Aorta (tissue), 5 donors: ENCODE measurements around the gene KCNH6. TPM values are rescaled to one million over a fixed set of nuclear protein-coding genes. Genes with fewer than 3 reads are reported as not detected.
A peak's percentile ranks its signal among the peaks of the same experiment; 100 is the strongest.

Experiments
- ATAC-seq: fragments of 200-7000 bp; cut with Tn5 transposase; one replicate; pipeline ENCODE4 v1.9.1; 2022; ENCODE audit warnings: moderate library complexity; ENCODE audit not compliant: low FRiP score
- DNase-seq, 2 donors: peaks; one replicate each; pipeline ENCODE4 v3.0.0-alpha.2; 2020
- H3K27ac ChIP-seq, 2 donors: one replicate each; pipeline ENCODE4 v1.5.1; 2013; ENCODE audit warnings: low read length in 2 of 2, mild to moderate bottlenecking in 2 of 2, moderate library complexity in 2 of 2, control low read depth in 1 of 2, inconsistent platforms in 1 of 2, low read depth in 1 of 2
- H3K27me3 ChIP-seq, 2 donors: one replicate each; pipeline ENCODE4 v1.6.1; 2013; ENCODE audit warnings: control low read depth in 1 of 2, low read length in 1 of 2, mild to moderate bottlenecking in 1 of 2, moderate library complexity in 1 of 2; ENCODE audit not compliant: insufficient read depth in 2 of 2, control insufficient read depth in 1 of 2
- H3K36me3 ChIP-seq, 2 donors: one replicate each; pipeline ENCODE4 v1.6.1; 2013; ENCODE audit warnings: control low read depth in 1 of 2, low read length in 1 of 2, mild to moderate bottlenecking in 1 of 2; ENCODE audit not compliant: insufficient read depth in 2 of 2, control insufficient read depth in 1 of 2
- H3K4me1 ChIP-seq, 2 donors: one replicate each; pipeline ENCODE4 v1.6.1; 2013; ENCODE audit warnings: low read length in 2 of 2, control low read depth in 1 of 2, mild to moderate bottlenecking in 1 of 2, moderate library complexity in 1 of 2; ENCODE audit not compliant: insufficient read depth in 2 of 2, control insufficient read depth in 1 of 2
- H3K4me3 ChIP-seq, 2 donors: one replicate each; pipeline ENCODE4 v1.5.1; 2013; ENCODE audit warnings: low read length in 2 of 2, control low read depth in 1 of 2, mild to moderate bottlenecking in 1 of 2
- H3K9me3 ChIP-seq: one replicate; pipeline ENCODE4 v1.6.1; 2013; ENCODE audit warnings: mild to moderate bottlenecking, low read length; ENCODE audit not compliant: control insufficient read depth
- WGBS, 2 donors: extraction: QIAGEN DNeasy Blood & Tissue Kit; methylation state at CpG; one replicate each; pipeline ENCODE4 v1.1.7; 2013; 5-methylcytosine and 5-hydroxymethylcytosine counted together
- intact Hi-C, 2 donors: fragments of 100-400 bp; cut with DNase I; formaldehyde crosslinking; loops; one replicate each; pipeline versions ENCODE4 v1.14.2 to v1.15.0; 2022
- polyA plus RNA-seq, 2 donors: library from polyadenylated mRNA; stranded (reverse); fragments of 200-250 nt; gene quantifications; one replicate each; pipeline ENCODE4 v1.2.3, GENCODE V29; 2013
- total RNA-seq, 2 donors: library from RNA; stranded (reverse); fragmentation: NEBNext Ultra II Directional; extraction: Animal tissue kit (Norgen Biotek cat#: 25700); gene quantifications; one replicate each; pipeline ENCODE4 v1.2.1, GENCODE V29; 2021
- donor health status: healthy with polysubstance abuse.
- donor health status: Bipolar disorder and iron deficiency.
- donor health status: DM: no; HTN: no; CAD: no.
- donor health status: DM: no; HTN: no; CAD: no.
- donor health status: DM: yes; HTN: yes; CAD: no.

The KCNH6 gene
- total and polyA plus RNA-seq, 4 donors: not detected

GRCh38 chr17:63478814-63479494 lies 44.2 kb upstream of the KCNH6 start:
- WGBS, 2 donors: 44 to 49% methylated on average over 16 of the region's 16 CpGs
- Histone ChIP-seq H3K36me3 (no peaks in the 10 kb centered on the region), H3K27me3 (no peaks in the 10 kb centered on the region), H3K9me3 (no peaks in the 10 kb centered on the region), H3K4me3 (no peak overlapping the region), H3K4me1 (no peaks in the 10 kb centered on the region), H3K27ac (no peak overlapping the region)
- DNase-seq: peak; percentile 84 to 93
- intact Hi-C loops: loop anchor here (2.0 kb wide), 2 partner anchors 52 to 54 kb away; no protein-coding TSS in a partner anchor
- peak; percentile 76 for ATAC-seq

DNA sequence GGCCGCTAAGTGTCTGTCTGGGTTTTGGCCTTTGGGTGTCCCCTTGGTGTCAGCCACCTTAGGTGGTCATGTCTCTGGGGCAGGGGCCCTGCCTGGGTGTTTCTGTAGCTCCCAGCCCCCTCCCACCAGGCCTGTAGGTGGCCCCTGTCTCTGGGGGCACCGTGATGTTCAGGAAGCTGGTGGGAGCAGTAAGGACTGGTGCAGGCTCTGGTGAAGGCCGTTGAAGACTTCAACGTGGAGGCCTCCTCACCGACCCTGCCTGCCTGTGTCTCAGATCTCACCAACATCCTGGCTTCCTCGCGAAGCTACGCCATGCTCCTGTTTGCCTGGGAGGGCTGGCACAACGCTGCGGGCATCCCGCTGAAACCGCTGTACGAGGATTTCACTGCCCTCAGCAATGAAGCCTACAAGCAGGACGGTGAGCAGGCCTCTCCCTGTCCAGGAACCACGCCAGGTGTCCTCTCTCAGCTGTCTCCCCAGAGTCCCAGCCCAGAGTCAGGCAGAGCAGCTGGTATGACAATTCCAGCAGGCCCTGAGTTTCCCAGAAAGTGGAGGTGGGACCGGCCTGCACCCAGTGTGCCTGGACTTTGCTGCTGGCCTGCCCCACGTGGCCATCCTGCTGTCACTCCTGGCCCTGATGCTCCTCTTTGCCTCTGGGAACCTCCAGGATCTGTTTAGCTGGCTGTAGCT lies 43.5 kb upstream of the KCNH6 start:
- ATAC-seq (no peak), DNase-seq (peak in 1 of 2 donors; percentile 30)
- 90 to 91% methylated on average over 17 of the region's 17 CpGs for WGBS, 2 donors
- no peak overlapping the region for H3K4me3 ChIP-seq
- H3K36me3 ChIP-seq: no peaks in the 10 kb centered on the region
- intact Hi-C loops: loop anchor here (2.0 kb wide), 2 partner anchors 53 to 55 kb away; no protein-coding TSS in a partner anchor
- H3K9me3 ChIP-seq: no peaks in the 10 kb centered on the region
- H3K27me3 ChIP-seq: no peaks in the 10 kb centered on the region
- H3K27ac ChIP-seq: no peak overlapping the region
- H3K4me1 ChIP-seq: no peaks in the 10 kb centered on the region

DNA sequence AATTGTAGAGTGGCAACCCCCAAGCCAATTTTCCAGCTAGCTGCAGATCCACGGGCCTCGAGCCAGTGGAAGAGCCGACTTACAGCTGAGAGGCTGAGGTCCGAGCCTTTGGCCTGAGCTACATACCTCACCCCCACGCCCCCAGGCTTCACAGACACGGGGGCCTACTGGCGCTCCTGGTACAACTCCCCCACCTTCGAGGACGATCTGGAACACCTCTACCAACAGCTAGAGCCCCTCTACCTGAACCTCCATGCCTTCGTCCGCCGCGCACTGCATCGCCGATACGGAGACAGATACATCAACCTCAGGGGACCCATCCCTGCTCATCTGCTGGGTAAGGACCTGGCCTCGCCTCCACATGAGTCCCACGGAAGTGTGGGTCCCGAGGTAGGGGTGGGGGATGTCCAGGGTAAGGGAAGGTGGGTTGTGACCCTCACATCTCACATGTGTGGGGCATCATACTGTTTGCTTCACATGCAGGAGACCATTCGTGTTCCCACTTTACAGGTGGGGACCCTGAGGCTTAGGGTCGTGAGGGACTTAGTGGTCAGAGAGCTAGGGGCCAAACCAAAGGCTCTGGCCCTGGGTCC lies 42.9 kb upstream of the KCNH6 start:
- H3K4me1 ChIP-seq: no peaks in the 10 kb centered on the region
- H3K27ac ChIP-seq: no peak overlapping the region
- H3K9me3 ChIP-seq: no peaks in the 10 kb centered on the region
- intact Hi-C loops: no loop called here
- 91 to 92% methylated on average over 21 of the region's 21 CpGs for WGBS, 2 donors
- no peaks in the 10 kb centered on the region for H3K36me3 ChIP-seq
- DNase-seq (peak in 1 of 2 donors; percentile 66), ATAC-seq (no peak)
- H3K4me3 ChIP-seq: no peak overlapping the region
- no peaks in the 10 kb centered on the region for H3K27me3 ChIP-seq

- H3K4me1 ChIP-seq: no peaks in the 10 kb centered on the region
- no peak for DNase-seq
- no peaks in the 10 kb centered on the region for H3K27me3 ChIP-seq
- H3K36me3 ChIP-seq: no peaks in the 10 kb centered on the region
- H3K4me3 ChIP-seq: no peak overlapping the region
- intact Hi-C loops: no loop called here
- 77 to 79% methylated on average over 11 of the region's 11 CpGs for WGBS, 2 donors
- no peak for ATAC-seq
- H3K27ac ChIP-seq: no peak overlapping the region
- H3K9me3 ChIP-seq: no peaks in the 10 kb centered on the region
Measured at GRCh38 chr17:63480826-63481487, 42.2 kb upstream of the KCNH6 start.

- no peak overlapping the region for H3K27ac ChIP-seq
- intact Hi-C loops: no loop called here
- no peaks in the 10 kb centered on the region for H3K9me3 ChIP-seq
- no peak for DNase-seq
- 90% methylated on average over 16 of the region's 16 CpGs for WGBS, 2 donors
- no peak for ATAC-seq
- H3K36me3 ChIP-seq: no peaks in the 10 kb centered on the region
- H3K27me3 ChIP-seq: no peaks in the 10 kb centered on the region
- no peaks in the 10 kb centered on the region for H3K4me1 ChIP-seq
- H3K4me3 ChIP-seq: no peak overlapping the region
Measured at GRCh38 chr17:63481488-63481870, 41.7 kb upstream of the KCNH6 start.

GRCh38 chr17:63482509-63482908 lies 40.6 kb upstream of the KCNH6 start:
- ATAC-seq (no peak), DNase-seq (peak in 1 of 2 donors; percentile 55)
- Histone ChIP-seq H3K9me3 (no peaks in the 10 kb centered on the region), H3K27me3 (no peaks in the 10 kb centered on the region), H3K4me3 (no peak overlapping the region), H3K36me3 (no peaks in the 10 kb centered on the region), H3K27ac (no peak overlapping the region), H3K4me1 (no peaks in the 10 kb centered on the region)
- 89 to 90% methylated on average over 16 of the region's 16 CpGs for WGBS, 2 donors
- intact Hi-C loops: no loop called here

GRCh38 chr17:63483038-63483437 lies 40.1 kb upstream of the KCNH6 start:
- Histone ChIP-seq H3K9me3 (no peaks in the 10 kb centered on the region), H3K4me1 (no peaks in the 10 kb centered on the region), H3K36me3 (no peaks in the 10 kb centered on the region), H3K27ac (no peak overlapping the region), H3K27me3 (no peaks in the 10 kb centered on the region), H3K4me3 (no peak overlapping the region)
- WGBS, 2 donors: 91 to 93% methylated on average over 10 of the region's 10 CpGs
- peak in 1 of 2 donors; percentile 40 for DNase-seq
- intact Hi-C loops: no loop called here
- no peak for ATAC-seq

DNA sequence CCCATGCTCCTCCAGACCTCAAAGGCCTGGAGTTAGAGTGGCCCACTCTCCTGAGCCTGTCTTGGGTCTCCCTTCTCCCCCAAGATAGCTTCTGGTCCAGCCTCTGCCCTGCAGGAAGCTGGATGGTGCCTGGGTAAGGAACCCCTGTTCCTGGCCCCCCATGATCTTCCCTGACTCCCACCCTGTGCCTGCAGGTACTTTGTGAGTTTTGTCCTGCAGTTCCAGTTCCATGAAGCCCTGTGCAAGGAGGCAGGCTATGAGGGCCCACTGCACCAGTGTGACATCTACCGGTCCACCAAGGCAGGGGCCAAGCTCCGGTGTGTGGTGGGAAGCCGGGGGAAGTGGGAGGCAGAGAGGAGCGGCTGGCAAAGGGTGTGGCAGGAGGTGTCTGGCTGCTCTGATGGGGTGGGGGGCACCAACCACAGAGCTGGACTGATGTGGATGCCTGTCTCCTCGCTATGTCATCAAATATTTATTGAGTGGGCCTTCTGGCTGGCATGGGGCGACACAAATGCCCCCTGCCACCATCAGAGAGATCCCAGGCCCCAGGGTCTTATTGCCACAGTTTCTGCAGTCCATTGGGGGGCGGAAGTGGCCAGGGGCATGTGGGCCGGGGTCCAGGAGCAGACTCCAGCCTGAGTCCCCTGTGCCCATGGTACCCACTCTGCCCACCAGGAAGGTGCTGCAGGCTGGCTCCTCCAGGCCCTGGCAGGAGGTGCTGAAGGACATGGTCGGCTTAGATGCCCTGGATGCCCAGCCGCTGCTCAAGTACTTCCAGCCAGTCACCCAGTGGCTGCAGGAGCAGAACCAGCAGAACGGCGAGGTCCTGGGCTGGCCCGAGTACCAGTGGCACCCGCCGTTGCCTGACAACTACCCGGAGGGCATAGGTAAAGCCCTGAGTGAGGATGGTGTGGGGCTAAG lies 39.2 kb upstream of the KCNH6 start:
- no peak overlapping the region for H3K4me3 ChIP-seq
- intact Hi-C loops: no loop called here
- no peaks in the 10 kb centered on the region for H3K27me3 ChIP-seq
- H3K4me1 ChIP-seq: no peaks in the 10 kb centered on the region
- peak in 1 of 2 donors; percentile 51 for DNase-seq
- ATAC-seq: no peak
- WGBS, 2 donors: 94% methylated on average over 16 of the region's 16 CpGs
- no peaks in the 10 kb centered on the region for H3K36me3 ChIP-seq
- no peak overlapping the region for H3K27ac ChIP-seq
- no peaks in the 10 kb centered on the region for H3K9me3 ChIP-seq
